GM18873 (cell line): ENCODE measurements around the gene MAP7D1.
A peak's percentile ranks its signal among the peaks of the same experiment; 100 is the strongest.

ENCODE experiments used
- ATAC-seq: cut with Tn5 transposase; IDR thresholded peaks from one replicate; pipeline ENCODE4 v1.9.1; 2021; ENCODE audit warnings: mild to moderate bottlenecking, moderate library complexity, moderate number of reproducible peaks; ENCODE audit not compliant: unreplicated experiment, low FRiP score

Gene MAP7D1

DNA sequence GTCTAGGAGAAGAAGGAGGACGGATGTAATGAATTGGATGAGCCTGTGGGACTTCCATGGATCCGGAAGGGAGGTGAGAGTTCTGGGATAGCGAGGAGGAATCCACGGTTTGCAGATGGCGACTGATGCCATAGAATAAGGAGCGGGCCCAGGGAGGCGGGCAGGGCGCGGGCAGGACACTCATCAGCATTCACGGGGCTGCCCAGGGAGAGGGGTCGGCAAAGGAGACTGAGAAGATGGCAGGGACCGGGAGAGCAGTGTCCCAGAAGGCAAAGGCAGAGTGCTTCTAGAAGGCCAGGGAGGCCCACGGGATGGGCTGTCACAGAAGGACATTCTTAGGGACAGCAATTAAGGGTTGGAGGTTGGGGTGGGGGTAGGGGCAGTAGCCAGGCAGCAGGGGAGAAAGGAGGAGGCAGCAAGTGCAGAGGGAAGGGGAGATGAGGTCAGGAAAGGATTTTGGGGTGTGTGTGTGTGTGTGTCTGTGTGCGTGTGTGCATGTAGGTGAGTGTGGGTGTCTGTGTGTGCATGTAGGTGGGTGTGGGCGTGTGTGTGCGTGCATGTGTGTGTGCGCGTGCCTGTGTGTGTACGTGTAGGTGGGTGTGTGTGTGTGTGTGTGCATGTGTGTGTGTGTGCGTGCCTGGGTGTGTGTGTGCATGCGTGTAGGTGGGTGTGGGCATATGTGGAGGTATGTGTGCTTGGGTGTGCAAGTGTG is 29.8 kb upstream of the MAP7D1 start:
- no peak for ATAC-seq

GRCh38 chr1:36126797-36127500 is 29.0 kb upstream of the MAP7D1 start:
- no peak for ATAC-seq

DNA sequence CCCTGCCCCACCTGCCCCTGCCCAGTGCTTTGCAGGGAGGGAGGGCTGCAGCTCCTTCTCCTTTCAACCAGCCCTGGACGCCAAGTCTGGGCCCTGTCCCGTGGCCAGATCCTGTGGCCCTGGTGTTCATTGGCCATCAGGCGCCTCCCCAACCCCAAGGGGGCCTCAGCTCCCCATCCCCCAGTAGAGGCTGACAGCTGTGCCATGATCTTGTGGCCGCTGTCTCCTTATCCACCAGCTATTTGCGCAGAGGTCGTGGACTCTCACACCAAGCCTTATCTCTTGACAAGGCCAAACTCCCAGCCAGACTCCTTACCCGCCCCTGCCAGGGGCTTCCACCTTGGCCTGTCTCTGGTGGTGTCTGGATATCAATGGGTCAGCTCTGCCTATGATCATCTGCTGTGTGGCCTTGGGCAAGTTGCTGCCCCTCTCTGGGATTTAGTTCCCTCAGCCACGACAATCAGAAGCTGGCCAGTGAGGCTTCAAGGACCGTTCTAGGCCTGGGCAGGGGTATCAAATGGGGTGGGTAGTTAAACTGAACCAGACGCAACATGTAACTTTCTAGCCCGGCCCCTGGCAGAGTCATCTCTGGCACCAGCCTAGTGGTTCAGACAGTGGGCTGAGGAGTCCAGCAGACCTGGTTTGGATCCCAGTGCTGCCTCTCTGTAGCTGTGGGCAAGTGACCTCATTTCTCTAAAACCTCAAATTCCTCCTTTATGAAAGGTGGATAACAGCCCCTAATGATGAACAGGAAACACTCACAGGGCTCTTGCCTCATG is 27.6 kb upstream of the MAP7D1 start:
- no peak for ATAC-seq

DNA sequence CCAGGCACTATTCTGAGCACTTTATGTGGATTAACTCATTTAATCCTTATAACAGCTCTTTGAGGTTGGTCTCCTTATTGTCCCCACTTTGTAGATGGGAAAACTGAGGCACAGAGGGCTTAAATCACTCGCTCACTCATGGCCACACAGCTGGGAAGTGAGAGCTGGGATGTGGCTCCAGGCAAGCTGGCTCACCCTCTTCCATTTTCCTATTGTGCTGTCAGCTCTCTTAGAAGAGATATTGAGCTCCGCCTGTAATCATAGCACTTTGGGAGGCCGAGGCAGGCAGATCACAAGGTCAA is 27.1 kb upstream of the MAP7D1 start:
- no peak for ATAC-seq

- no peak for ATAC-seq
Measured at GRCh38 chr1:36132029-36132428, 23.9 kb upstream of the MAP7D1 start.

DNA sequence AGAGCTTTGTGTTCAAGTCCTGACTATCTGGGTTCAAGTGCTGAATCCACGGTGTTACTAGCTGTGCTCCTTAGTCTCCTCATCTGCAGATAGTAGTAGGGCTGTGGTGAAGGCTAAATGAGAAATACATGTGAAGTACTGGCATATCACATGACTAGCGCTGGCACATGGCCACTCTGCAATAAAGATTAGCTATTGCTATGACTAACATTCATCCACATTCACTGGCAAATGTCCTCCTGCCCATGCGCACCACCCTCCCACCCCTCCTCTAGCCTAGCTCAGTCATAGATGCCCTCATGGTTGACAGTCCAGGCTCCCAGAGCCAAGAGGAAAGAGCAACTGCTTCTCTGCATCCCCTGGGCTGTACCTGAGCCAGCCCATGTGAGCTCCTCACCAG is 22.5 kb upstream of the MAP7D1 start:
- no peak for ATAC-seq

GRCh38 chr1:36134031-36134430 is 21.9 kb upstream of the MAP7D1 start:
- ATAC-seq, result no peak

DNA sequence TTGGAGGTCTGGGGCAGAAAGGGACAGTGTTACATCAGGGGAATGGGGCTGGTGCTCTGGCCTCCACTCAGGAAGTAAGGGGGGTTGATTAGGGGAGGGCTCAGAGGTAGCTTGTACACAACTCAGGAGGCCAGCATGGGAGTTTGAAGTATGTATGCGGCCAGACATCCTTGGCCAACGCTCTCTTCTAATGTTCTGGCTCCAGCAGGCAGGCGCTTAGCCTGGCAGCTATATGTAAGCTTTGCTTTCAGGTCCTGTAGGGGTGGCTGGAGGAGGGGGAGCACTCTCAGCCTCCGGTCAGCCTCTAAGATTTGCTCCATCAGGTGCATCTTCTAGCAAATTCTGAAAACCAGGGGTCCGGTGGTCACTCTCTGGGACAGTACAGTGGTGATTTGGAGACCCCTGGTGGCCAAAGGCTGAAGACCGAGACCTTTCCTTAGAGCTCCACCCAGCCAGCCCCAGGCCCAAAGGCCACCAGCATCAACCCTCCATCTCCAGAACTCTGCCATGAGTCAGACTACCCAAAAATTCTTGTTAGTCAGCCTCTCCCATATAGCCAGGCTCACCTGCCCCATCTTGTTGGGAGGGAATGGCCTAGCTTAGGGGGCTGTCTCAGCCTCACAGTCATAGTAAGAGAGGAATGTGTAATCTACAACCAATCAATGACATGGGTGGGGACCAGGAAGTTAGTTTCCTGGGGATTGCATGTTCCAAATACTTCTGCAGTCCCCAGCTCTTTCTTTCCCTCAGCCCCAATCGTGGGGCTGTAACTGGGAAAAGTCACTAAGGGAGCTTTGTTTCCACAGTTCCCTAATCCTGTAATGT is 21.2 kb upstream of the MAP7D1 start:
- no peak for ATAC-seq

GRCh38 chr1:36135330-36135667 is 20.7 kb upstream of the MAP7D1 start:
- no peak for ATAC-seq

GRCh38 chr1:36135796-36136195 is 20.2 kb upstream of the MAP7D1 start:
- ATAC-seq, result no peak

DNA sequence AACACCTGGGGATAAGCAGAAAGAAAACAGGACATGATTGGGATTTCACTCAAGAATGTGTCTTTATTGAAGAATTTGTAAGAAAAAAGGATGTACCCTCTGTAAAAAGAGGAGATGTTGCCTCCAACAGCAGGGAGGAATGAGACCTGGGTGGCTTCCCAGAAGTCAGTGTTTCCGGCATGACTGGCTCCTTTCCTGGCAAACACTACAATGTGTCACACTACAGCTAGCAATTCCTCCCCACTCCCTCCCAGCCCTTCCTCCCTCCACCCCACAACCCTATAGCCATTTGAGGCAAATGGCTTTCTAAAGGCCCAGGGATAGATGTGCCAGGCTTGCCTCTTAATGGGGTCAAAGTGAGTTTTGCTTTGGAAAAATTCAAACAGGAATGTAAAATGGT is 19.4 kb upstream of the MAP7D1 start:
- no peak for ATAC-seq

DNA sequence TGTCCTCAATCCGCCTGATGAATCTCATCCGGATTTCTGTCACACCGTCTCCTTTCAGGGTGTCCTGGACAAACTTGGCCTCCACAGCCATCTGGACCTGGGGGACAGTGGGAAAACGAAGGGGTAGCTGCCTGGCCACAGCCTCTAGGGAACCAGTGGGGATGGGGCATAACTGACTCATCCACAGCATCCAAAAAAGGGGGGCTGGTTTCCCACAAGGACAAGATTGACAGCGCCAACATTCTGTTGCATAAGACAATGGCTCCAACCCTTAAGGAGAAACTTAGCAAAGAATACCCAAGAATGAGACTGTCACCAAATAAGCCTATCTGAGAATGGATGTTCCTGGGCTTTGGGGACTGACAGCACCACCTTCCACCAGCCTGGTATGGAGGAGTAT is 18.7 kb upstream of the MAP7D1 start:
- ATAC-seq, result no peak

DNA sequence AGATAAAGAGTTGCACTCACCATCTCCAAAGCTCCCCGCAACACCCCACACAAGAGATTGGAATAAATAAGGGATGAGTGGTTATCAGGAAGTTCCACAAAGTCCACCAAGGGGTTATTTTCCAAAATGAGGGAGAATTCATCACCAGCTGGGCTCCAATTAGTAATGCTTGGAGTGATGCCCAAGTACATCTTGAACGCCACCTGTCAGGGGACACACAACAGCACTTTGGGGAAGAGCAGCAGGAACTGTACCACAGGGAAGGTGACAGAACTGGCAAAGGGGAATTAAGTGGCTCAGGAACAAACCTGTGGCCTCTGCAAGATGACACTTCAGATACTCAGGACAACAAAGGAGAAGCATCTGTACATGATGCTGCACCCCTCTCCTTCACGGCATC is 18.2 kb upstream of the MAP7D1 start:
- ATAC-seq, result no peak

DNA sequence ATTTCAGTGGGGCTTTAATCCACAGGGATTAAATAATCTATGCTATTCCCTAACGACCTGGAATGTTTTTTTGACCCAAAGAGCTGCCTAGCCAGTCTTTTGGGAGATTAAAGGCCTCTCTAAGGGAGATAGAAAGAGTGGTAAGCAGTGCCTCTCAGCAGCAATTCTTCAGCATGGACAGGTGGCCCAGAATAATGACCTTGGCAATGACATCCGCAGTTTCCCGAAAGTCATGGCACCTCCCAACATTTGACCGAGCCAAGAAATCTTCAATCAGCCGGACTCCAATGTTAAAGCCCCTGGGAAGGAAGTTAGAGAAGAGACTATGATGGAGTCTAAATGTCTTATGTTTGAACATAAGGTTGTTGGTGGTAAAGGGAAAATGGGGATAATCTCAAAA is 16.4 kb upstream of the MAP7D1 start:
- no peak for ATAC-seq

DNA sequence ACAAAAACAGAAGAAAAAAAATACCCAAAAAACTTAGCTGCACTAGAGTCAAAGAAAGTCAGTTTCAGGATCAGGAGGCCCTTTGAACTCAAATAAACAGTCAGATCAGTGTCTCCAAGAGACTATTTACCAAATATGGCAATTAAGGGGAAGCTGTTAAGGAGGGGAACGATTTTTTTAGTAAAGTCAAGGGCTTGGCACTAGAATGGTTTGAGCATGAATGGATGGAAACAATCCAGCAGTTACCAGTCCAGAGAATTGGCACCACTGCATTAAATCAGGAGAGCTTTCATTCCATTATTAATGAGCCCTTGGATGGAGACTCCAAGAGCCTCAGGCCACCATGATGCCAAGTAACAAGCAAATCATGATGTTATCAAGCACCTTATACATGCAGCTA is 13.8 kb upstream of the MAP7D1 start:
- ATAC-seq, result no peak

DNA sequence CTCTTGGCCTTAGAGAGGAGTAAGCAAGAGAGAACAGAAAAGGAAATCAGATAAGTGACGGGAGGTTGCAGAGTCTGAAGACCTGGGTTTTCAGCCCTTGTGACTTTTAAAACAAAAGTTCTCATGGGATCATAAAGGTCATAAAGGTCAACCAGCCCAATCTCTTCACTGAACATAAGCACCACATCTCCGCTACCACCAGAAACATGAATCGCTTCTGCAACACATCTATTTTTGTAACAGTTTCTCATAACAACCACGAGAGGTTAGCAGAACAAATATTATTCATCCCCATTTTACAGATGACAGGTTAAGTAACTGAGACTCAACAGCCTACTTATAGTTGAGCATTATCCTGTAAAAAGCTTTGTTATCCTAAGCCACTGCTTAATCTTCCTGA is 12.5 kb upstream of the MAP7D1 start:
- ATAC-seq, result no peak

DNA sequence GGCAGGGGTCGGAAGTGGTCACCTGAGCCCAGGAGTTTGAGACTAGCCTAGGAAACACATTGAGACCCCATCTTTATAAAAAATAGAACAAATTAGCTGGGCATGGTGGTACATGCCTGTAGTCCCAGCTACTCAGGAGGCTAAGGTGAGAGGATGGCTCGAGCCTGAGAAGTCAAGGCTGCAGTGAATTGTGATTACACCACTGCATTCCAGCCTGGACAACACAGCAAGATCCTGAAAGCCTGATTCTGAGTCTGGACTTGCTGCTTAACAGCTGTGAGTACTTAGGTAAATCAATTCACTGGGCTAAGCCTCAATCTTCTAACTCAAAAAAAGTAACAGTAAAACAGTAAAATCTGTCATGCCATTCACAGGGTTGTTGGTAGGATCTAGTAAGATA is 11.5 kb upstream of the MAP7D1 start:
- no peak for ATAC-seq

- no peak for ATAC-seq
Measured at GRCh38 chr1:36148821-36149236, 7.1 kb upstream of the MAP7D1 start.

DNA sequence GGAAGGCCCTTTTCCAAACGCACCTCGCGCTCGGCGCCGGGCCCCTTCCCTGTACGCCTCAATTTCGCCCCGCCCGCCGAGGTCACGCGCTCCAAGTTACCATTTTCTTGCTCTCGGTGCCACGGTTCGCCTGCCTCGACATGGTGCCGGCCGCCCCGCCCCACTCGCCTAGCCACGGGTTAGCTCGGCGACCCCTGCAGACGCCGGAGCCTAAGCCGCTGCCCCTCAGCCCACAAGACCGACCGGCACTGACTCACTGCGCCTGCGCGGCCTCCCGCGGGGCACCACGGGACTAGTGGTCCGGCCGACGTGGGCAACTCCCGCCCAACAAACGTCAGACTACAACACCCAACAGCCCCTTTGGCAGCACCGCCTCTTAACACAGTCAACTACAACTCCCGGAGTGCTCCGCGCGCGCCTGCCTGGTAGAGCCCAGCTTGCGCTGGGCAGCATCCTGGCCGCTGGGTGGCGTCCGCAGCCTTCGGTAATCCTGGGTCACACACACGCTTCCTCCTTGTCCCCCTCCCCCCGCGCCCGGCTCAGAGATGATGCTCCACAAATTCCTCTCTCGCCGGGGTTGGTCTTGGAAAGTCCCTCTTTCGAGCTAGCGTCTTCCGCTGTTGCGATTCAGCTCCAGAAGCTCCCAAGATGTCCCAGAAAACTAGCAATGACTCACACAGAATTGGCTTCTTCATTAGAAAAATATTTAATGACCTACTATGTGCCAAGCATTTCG is 6.6 kb upstream of the MAP7D1 start, which contains the start of gene TRAPPC3:
Gene TRAPPC3, minus strand, starts transcription at position 250 of the 736 bp plus-strand sequence. Its CDS starts 108 bp downstream, at position 142.
- ATAC-seq, result peak; percentile 92

DNA sequence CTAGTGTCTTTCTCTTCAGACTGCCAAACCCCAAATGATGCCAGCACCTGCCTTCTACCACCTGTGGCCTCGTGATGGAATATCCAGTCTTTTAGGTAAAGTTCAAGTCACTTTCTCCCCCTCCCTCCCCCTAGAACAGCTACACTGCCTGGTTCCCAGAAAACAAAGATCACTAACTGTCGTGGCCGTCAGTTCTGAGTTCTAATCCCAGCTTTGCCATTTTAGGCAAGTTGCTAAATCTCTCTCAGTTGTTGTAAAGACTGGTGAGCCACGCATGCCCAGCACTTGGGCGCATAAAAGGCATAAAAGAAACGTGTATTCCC is 6.0 kb upstream of the MAP7D1 start:
- no peak for ATAC-seq
